ENCODE measurements around the gene GLRA3.
"Not testable (repeated sequence)": the region's sequence is repeated elsewhere in the genome, so short reads cannot be mapped to it uniquely, and the experiment has no call there.

Gene GLRA3

DNA sequence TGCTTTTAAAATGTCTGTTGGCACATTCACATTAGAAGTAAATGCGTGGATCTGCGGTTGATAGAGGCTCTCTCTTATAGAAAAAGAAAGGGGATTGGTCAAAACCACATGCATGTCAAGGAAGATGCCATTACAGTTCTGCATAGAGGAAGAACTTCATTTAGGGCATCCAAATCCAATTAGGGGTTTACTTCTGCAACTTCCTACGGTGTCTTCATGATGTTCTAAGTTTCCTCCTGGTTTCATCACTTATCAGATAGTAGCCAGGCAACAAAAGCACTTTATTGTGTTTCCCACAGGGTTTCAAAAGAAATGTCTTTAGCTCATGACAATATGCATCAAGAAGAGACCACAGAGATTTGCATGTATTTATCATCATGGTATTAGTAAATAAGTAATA lies 170.8 kb downstream of the GLRA3 start:
- DNase-seq (ENCODE audit: low read depth in 3 of 3): no peak

GRCh38 chr4:174657472-174657871 lies 171.6 kb downstream of the GLRA3 start:
- DNase-seq (ENCODE audit: low read depth in 3 of 3): no peak

- no peak for DNase-seq (ENCODE audit: low read depth in 3 of 3)
These were observed 174.4 kb downstream of the GLRA3 start for GRCh38 chr4:174654634-174655033.

GRCh38 chr4:174650711-174651355 lies 178.2 kb downstream of the GLRA3 start:
- DNase-seq (ENCODE audit: low read depth in 3 of 3): no peak

- no peak for DNase-seq (ENCODE audit: low read depth in 3 of 3)
These were observed 180.2 kb downstream of the GLRA3 start for GRCh38 chr4:174648812-174649211.

DNA sequence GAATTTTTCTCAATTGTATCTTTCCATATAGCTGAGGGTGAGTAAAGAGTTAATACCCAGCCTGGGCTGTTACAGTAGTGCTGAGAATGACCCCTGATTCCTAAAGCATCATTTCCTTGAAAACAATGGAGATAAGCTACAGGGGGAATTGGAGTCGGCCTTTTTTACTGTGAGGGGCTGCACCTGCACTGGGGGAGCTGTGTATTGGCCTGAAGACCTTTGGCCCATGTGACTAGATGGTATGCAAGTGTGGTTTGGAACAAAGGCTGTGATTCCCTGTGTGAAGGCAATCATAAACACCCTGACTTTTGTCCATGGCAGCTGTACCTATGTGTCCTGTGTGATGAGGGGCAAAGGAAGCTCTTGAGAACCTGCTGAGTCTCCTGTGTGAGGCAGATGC lies 182.7 kb downstream of the GLRA3 start:
- no peak for DNase-seq (ENCODE audit: low read depth in 3 of 3)

DNA sequence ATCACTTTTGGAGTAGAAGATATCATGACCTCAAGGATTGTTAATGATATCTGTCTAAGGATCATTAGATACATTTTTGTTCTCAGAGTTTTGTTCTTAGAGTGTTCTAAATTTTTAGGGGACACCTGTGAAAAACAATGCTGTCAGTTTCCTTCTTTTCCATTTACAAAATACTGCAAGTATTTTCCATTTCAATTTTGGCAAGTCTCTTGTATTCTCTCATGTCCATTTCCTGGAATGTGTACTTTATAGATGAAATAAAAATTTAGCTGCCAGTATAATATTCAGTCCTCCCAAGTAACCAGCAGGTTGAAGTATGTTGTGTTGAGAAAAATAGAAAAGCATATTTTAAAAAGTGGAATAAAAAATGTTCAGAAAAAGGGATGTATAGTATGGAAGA lies 188.9 kb downstream of the GLRA3 start:
- DNase-seq (ENCODE audit: low read depth in 3 of 3): no peak

GRCh38 chr4:174635732-174636131 lies 193.3 kb downstream of the GLRA3 start:
- no peak for DNase-seq (ENCODE audit: low read depth in 3 of 3)

- no peak for DNase-seq (ENCODE audit: low read depth in 3 of 3)
These were observed 195.6 kb downstream of the GLRA3 start for GRCh38 chr4:174633399-174633798.

DNA sequence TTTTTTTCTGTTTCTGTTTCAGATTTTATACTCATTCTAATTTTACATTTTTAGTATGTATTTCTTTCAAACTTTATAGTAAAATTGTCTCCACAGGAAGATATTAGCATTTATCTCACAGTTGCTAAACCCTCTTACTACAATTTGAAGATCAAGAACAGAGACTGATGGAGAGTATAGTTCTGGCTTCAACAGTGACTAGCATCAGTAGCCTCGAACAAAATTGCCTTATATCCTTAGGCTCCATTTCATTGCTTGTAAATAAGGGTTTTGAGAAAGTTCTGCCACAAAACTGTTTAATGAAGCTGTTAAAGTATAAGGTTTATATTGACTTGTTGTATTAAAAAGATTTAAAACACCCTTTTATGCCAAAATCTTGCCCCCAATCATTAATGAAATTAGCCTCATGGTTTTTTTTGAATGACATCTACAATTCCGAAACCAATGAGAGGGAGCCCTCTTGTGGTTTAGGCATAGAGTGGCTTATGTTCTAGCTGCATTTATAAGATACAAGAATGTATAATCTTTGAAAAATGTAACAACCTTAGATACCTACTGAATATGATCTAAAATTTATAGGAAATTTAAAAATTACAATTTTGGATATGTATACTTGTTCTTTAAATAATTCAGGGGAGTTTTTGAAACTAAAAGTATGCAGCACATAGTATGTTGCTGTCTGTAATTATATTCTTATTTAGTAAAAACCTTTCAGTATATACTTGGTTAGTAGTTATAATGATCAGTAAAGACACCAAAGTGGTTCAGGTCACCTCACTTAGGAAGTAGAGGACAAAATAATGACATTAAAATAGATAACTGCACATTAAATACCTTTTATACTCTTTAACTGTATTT lies 196.9 kb downstream of the GLRA3 start:
- no peak for DNase-seq (ENCODE audit: low read depth in 3 of 3)

DNA sequence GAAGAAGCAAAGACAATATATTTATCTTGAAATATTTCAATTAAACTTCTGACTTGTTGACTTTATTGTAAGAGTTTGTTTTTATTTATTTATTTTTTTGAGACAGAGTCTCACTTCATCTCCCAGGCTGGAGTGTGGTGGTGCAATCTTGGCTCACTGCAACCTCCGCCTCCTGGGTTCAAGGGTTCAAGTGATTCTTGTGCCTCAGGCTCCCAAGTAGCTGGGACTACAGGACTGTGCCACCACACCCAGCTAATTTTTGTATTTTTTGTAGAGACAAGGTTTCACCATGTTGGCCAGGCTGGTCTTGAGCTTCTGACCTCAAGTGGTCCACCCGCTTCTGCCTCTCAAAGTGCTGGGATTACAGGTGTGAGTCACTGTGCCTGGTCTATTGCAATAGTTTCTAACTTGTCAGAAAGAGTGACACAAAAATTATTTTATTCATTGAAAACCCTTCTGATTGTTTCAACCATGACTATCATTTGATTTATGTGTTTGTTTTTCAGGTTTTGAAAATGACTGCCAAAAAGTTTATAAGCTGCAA lies 199.1 kb downstream of the GLRA3 start:
- DNase-seq (ENCODE audit: low read depth in 3 of 3): not testable (repeated sequence)

- no peak for DNase-seq (ENCODE audit: low read depth in 3 of 3)
These were observed 199.8 kb downstream of the GLRA3 start for GRCh38 chr4:174629265-174629664.

DNA sequence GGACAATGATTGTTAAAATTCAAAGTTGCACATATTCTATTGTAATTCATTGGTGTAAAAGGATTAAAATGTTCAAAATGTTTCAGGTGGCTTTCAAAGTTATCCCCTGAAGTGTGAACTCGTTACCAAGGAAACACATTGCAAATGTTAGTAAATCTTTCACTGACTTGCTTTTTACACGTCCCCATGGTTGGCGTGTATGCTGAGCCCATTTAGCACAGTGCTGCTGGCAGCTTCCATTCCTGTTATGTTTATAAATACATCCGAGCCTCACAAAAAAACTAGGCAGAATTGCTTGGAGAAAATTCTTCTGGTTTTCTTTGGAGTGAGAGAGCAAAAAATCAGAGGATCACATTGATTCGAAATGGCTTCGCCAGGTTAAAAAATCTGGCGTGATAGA lies 200.9 kb downstream of the GLRA3 start:
- DNase-seq (ENCODE audit: low read depth in 3 of 3): no peak

- DNase-seq (ENCODE audit: low read depth in 3 of 3): no peak
These were observed 201.6 kb downstream of the GLRA3 start for GRCh38 chr4:174627473-174627872.

GRCh38 chr4:174626342-174627008 lies 202.6 kb downstream of the GLRA3 start:
- DNase-seq (ENCODE audit: low read depth in 3 of 3): no peak

DNA sequence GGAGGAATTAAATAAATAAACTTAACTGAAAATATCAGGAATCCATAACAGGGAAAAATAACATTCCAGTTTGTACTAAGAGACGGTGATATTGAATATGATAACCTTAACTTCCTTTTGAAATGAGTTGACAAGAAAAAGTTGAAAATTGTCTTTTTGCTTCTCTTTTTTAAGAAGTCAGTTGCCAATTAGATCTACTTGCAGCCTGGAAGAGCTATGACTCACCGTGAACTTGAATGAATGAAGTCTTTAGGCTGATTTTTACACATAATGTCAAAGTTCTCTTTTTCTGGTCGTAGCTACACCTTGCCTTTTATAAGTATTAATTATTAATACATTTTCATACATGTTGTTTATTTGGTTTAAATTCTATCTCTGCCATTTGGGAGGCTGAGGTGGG lies 212.4 kb downstream of the GLRA3 start:
- DNase-seq (ENCODE audit: low read depth in 3 of 3): no peak

DNA sequence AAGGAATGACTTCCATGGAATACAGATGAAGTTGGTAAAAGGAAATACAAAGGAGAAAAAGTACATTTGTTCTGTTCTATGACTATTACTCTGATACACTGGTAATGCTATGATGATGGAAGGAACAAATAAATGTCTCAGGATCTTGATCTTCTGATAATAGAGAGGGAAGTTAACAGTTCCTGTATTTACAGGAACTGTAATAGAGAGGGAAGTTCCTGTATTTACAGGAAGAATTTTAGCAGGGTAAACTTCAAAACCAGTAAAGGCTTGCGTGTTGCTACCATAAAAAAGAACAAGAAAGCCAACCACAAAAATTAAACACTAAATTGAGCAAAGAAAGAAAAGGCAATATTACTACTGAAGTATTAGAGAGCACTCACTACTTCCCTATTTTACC lies 215.1 kb downstream of the GLRA3 start:
- no peak for DNase-seq (ENCODE audit: low read depth in 3 of 3)

- DNase-seq (ENCODE audit: low read depth in 3 of 3): no peak
These were observed 217.3 kb downstream of the GLRA3 start for GRCh38 chr4:174611792-174612191.

DNA sequence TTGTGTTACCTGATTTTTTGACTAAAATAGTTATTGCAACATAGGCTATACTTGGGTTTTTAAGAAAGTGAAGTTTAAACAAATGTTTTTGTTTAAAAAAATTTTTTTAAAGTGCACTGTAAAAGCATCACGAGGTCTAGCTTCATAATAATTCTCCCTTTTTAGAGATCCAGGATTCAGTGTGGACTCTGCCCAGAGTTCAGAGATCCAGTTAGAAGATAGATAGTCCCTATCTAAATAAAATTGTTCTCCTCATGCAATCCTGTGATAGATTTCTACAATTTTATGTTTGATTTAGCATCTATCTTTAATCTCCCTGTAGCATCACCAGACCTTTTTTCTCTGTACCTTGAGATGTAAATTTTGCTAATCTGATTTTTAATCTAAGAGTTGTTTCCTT lies 221.3 kb downstream of the GLRA3 start:
- DNase-seq (ENCODE audit: low read depth in 3 of 3): no peak

DNA sequence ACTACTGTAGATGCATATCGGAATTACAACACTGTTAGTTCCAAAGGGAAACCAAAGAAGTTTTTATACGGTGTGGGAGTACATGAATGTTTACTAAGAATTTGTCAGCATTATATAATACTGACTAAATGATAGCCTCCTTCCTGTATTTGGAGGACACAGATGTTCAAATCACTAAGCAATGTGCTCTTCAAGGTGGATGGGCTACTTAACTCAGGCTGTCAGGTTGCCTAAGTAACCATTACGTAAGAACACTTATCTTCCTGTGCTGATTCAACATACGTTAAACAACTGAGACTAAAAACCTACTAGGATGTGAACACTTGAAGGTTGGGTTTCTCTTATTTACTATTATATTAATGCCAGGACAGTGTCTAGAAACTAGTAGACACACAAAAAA lies 224.8 kb downstream of the GLRA3 start:
- no peak for DNase-seq (ENCODE audit: low read depth in 3 of 3)

- DNase-seq (ENCODE audit: low read depth in 3 of 3): no peak
These were observed 228.7 kb downstream of the GLRA3 start for GRCh38 chr4:174600391-174600790.

GRCh38 chr4:174598800-174599199 lies 230.2 kb downstream of the GLRA3 start:
- DNase-seq (ENCODE audit: low read depth in 3 of 3): no peak

GRCh38 chr4:174596513-174596912 lies 232.5 kb downstream of the GLRA3 start:
- DNase-seq (ENCODE audit: low read depth in 3 of 3): no peak
